Right atrium auricular region (tissue), 2 donors: ENCODE results near the gene GRM4. TPM values are rescaled to one million over a fixed set of nuclear protein-coding genes. Genes with fewer than 3 reads are reported as not detected.

Experiments used
- DNase-seq: peaks from one replicate; pipeline ENCODE4 v3.0.0-alpha.2; 2019; ENCODE audit warnings: low spot score
- H3K27ac ChIP-seq, 2 donors: fragments of 200-600 bp; sonication (generic); 1 replicate in 1 of 2; 2 replicates in 1 of 2; pipeline ENCODE4 v1.5.1; 2016 to 2019
- H3K27me3 ChIP-seq, 2 donors: fragments of 200-600 bp; sonication (generic); one replicate each; pipeline versions ENCODE4 v1.5.1 to v1.6.0; 2017 to 2019
- H3K36me3 ChIP-seq: fragments of 200-600 bp; sonication (generic); one replicate; pipeline ENCODE4 v1.5.1; 2016
- H3K4me1 ChIP-seq, 2 donors: fragments of 200-600 bp; sonication (generic); one replicate each; pipeline versions ENCODE4 v1.5.1 to v1.6.0; 2017 to 2019
- H3K4me3 ChIP-seq, 2 donors: fragments of 200-600 bp; sonication (generic); 1 replicate in 1 of 2; 2 replicates in 1 of 2; pipeline ENCODE4 v1.5.1; 2017 to 2019; ENCODE audit warnings: mild to moderate bottlenecking in 1 of 2, moderate library complexity in 1 of 2
- H3K9me3 ChIP-seq, 2 donors: fragments of 200-600 bp; sonication (generic); one replicate each; pipeline ENCODE4 v1.5.1; 2019
- total RNA-seq, 2 donors: library from RNA; depleted of rRNA; stranded (reverse); fragments of >200 nt; gene quantifications; one replicate each; pipeline ENCODE4 v1.1.0, GENCODE V29; 2016
- TF ChIP-seq, protein P1 (sequence below), 2 donors: fragments of 200-600 bp; sonication (generic); IDR thresholded peaks; one replicate each; pipeline ENCODE4 v1.5.1; 2019; ENCODE audit warnings: antibody characterized with exemption in 2 of 2

Gene GRM4
- total RNA-seq, 2 donors from 2014 or later: not detected

DNA sequence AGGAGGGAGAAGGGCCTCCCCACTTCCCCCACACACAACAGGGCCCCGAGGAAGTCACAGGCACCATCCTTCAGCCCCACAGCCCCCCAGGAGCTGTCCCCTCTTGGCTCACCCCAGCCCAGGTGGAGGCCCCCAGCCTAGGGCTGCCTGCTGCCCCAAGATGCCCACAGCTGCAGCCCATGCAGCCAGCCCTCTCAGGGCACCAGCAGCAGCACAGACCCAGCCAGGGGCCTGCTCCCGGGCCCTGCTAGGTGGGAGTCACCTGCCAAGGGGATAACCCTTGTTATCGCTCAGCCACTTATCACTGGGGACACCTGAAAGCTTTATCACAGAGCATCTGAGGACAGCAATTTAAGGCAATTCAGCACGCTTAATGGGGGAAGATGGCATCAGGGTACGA is 55.0 kb downstream of the GRM4 start:
- Histone ChIP-seq H3K27me3 (peaks cover 0 to 2% of the 10 kb centered on the region in 2 donors), H3K4me3 (no peak overlapping the region), H3K27ac (no peak overlapping the region), H3K4me1 (no peaks in the 10 kb centered on the region), H3K36me3 (no peaks in the 10 kb centered on the region), H3K9me3 (no peaks in the 10 kb centered on the region)
- TF ChIP-seq, protein P1, sequence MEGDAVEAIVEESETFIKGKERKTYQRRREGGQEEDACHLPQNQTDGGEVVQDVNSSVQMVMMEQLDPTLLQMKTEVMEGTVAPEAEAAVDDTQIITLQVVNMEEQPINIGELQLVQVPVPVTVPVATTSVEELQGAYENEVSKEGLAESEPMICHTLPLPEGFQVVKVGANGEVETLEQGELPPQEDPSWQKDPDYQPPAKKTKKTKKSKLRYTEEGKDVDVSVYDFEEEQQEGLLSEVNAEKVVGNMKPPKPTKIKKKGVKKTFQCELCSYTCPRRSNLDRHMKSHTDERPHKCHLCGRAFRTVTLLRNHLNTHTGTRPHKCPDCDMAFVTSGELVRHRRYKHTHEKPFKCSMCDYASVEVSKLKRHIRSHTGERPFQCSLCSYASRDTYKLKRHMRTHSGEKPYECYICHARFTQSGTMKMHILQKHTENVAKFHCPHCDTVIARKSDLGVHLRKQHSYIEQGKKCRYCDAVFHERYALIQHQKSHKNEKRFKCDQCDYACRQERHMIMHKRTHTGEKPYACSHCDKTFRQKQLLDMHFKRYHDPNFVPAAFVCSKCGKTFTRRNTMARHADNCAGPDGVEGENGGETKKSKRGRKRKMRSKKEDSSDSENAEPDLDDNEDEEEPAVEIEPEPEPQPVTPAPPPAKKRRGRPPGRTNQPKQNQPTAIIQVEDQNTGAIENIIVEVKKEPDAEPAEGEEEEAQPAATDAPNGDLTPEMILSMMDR (IDR thresholded peaks at IDR 0.05): no peak
- DNase-seq: no peak

DNA sequence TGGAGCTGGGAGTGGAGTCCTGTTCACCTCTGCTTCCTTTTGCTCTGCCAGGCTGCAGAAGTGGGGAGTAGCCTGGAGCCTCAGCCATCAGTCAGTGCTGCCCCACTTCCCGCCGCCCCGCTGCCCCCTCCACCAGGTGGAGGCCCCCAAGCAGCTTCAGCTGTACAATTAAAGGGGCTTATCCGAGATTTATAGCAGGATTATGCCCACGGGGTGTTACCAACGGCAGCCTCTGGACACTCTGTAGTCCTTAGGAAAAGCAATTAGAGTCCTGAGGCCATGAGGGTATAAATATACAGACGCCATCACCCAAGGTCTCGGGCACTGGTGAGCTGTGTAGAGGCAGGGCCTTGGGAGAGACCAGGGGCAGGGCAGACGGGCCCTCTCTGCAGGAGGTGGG is 55.4 kb downstream of the GRM4 start:
- no peak for DNase-seq
- Histone ChIP-seq H3K27me3 (no peaks in the 10 kb centered on the region), H3K4me3 (no peak overlapping the region), H3K36me3 (no peaks in the 10 kb centered on the region), H3K4me1 (no peaks in the 10 kb centered on the region), H3K27ac (no peak overlapping the region), H3K9me3 (no peaks in the 10 kb centered on the region)
- TF ChIP-seq, protein P1 (IDR thresholded peaks at IDR 0.05): no peak

DNA sequence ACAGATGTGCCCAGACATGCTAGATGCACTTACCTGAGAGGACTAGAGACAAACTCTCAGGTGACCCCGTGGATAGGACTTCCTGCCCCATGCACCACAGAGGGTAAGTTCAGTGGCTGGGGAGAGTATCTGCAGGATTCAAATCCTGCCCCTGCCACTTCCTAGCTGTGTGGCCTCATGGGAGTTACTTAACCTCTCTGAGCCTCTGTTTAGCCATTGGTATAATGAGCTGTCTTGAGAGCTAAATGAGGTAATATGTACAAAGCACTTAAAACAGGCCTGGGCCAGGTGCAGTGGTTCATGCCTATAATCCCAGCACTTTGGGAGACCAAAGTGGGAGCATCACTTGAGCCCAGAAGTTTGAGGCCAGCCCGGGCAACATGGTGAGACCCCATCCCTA is 59.3 kb downstream of the GRM4 start:
- Histone ChIP-seq H3K4me1 (no peaks in the 10 kb centered on the region), H3K4me3 (no peak overlapping the region), H3K36me3 (no peaks in the 10 kb centered on the region), H3K27me3 (no peaks in the 10 kb centered on the region), H3K9me3 (no peaks in the 10 kb centered on the region), H3K27ac (no peak overlapping the region)
- DNase-seq: no peak
- TF ChIP-seq, protein P1 (IDR thresholded peaks at IDR 0.05): no peak

DNA sequence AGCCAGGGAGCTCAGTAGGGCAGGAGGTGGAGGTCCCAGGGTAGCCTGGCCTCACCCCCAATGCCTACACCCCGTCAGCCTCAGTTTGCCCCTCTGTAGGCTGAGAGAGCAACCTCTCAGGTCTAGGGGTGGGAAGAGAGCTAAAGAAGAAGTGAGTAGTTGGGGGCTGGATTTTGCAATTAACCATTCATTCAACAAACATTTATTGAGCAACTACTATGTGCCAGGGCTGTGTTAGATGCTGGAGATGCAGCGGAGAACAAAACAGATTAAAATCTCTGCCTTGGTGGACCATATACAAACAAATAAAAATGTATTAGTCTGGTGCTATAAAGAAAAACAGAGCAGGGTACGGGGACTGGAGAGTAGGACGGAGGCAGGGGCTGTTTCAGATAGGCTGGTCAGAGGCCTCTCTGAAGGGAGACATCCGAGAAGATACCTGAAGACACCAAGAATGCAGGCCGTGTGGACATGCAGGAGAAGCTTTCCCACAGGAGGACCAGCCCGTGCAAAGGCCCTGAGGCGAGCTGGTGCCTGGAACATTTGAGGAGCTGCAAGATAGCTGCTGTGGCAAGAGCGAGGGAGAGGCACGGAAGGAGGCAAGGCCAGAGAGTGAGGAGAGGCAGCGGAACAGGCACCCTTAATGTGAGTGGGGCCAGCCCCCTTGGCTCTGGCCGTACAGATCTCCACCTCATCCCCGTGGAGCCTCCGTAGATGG is 60.3 kb downstream of the GRM4 start:
- Histone ChIP-seq H3K4me1 (no peaks in the 10 kb centered on the region), H3K27ac (no peak overlapping the region), H3K4me3 (no peak overlapping the region), H3K27me3 (no peaks in the 10 kb centered on the region), H3K9me3 (no peaks in the 10 kb centered on the region), H3K36me3 (no peaks in the 10 kb centered on the region)
- DNase-seq: no peak
- TF ChIP-seq, protein P1 (IDR thresholded peaks at IDR 0.05): no peak

DNA sequence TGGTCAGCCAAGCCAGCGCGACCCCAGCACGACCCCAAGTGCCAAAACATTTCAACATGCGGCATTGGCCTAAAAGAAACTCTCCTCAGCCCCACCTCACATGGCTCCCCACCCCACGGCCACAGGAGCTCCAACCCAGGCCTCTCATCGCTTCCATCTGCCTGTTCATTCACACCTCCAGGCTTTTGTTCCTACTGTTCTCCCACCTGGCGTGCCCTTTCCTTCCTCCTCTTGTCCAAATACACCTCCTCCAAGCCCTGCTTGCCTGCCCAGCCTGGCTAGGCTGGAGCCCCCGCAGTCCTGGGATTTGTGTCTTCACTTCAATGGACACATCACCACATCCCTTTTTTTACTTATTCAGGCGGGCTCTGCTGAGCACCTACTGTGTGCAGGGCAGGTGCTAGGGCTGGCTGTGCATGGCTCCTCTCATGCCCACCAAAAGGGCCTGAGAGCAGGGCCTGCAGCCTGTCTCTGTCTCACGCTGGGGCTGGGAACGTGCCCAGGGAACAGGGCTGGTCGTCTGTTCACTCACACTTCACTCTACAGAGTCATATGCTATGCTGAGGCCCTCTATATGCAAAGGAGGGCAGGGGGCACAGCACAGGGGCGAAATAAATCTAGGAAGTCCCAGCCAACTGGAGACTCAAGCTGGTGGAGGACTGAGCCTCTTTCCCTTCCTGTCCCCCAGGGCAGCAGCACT is 61.1 kb downstream of the GRM4 start:
- TF ChIP-seq, protein P1 (IDR thresholded peaks at IDR 0.05): no peak
- no peaks in the 10 kb centered on the region for H3K9me3 ChIP-seq
- no peaks in the 10 kb centered on the region for H3K36me3 ChIP-seq
- H3K27me3 ChIP-seq: no peaks in the 10 kb centered on the region
- DNase-seq: no peak
- no peak overlapping the region for H3K27ac ChIP-seq
- H3K4me1 ChIP-seq: no peaks in the 10 kb centered on the region
- H3K4me3 ChIP-seq: no peak overlapping the region
